Neural progenitor cell (in vitro differentiated cells): Measurements from ENCODE around the gene ISM1. TPM values are rescaled to one million over a fixed set of nuclear protein-coding genes. Genes with fewer than 3 reads are reported as not detected.

Experiments
- DNase-seq: peaks from one replicate; pipeline ENCODE4 v3.0.0-alpha.2; 2016; ENCODE audit warnings: low spot score
- H2AFZ ChIP-seq: fragments of 200-600 bp; sonication (generic); replicated peaks from 2 replicates; pipeline ENCODE4 v1.6.1; 2016; ENCODE audit warnings: antibody characterized with exemption
- H3F3A ChIP-seq: fragments of 200-600 bp; sonication (generic); 2 replicates; pipeline ENCODE4 v1.6.1; 2016; ENCODE audit warnings: antibody characterized with exemption, low read depth
- H3K27ac ChIP-seq: fragments of 200-600 bp; sonication (generic); 2 replicates; pipeline ENCODE4 v1.5.1; 2016; ENCODE audit warnings: mild to moderate bottlenecking
- H3K27me3 ChIP-seq: fragments of 200-600 bp; sonication (generic); 2 replicates; pipeline ENCODE4 v1.6.1; 2016; ENCODE audit warnings: mild to moderate bottlenecking, moderate library complexity
- H3K36me3 ChIP-seq: fragments of 200-600 bp; sonication (generic); 2 replicates; pipeline ENCODE4 v1.5.1; 2016
- H3K4me1 ChIP-seq: fragments of 200-600 bp; sonication (generic); 2 replicates; pipeline ENCODE4 v1.6.1; 2016; ENCODE audit warnings: mixed run types
- H3K4me2 ChIP-seq: fragments of 200-600 bp; sonication (generic); 2 replicates; pipeline ENCODE4 v1.6.1; 2016
- H3K4me3 ChIP-seq: fragments of 200-600 bp; sonication (generic); 2 replicates; pipeline ENCODE4 v1.5.1; 2016
- H3K79me2 ChIP-seq: fragments of 200-600 bp; sonication (generic); 2 replicates; pipeline ENCODE4 v1.6.1; 2016; ENCODE audit warnings: low read depth
- H3K9ac ChIP-seq: fragments of 200-600 bp; sonication (generic); 2 replicates; pipeline ENCODE4 v1.6.1; 2016
- H3K9me3 ChIP-seq: fragments of 200-600 bp; sonication (generic); 2 replicates; pipeline ENCODE4 v1.5.1; 2016; ENCODE audit warnings: low read depth
- H4K20me1 ChIP-seq: fragments of 200-600 bp; sonication (generic); 2 replicates; pipeline ENCODE4 v1.6.1; 2016; ENCODE audit warnings: low read depth
- H3K27ac Mint-ChIP-seq: 3 replicates; pipeline ENCODE4 v1.8.0; 2021; ENCODE audit warnings: mixed read lengths
- H3K27me3 Mint-ChIP-seq: 2 replicates; pipeline ENCODE4 v1.8.0; 2022; ENCODE audit warnings: low read depth, mild to moderate bottlenecking, inconsistent platforms, moderate library complexity, mixed read lengths; ENCODE audit not compliant: insufficient read depth
- H3K36me3 Mint-ChIP-seq: 3 replicates; pipeline ENCODE4 v1.8.0; 2021; ENCODE audit warnings: mixed read lengths
- H3K4me1 Mint-ChIP-seq: 3 replicates; pipeline ENCODE4 v1.8.0; 2021; ENCODE audit warnings: mixed read lengths
- H3K4me3 Mint-ChIP-seq: 3 replicates; pipeline ENCODE4 v1.8.0; 2021; ENCODE audit warnings: mild to moderate bottlenecking, moderate library complexity, mixed read lengths
- H3K9me3 Mint-ChIP-seq: 3 replicates; pipeline ENCODE4 v1.8.0; 2020; ENCODE audit warnings: mixed read lengths
- CTCF ChIP-seq: fragments of 200-600 bp; sonication (generic); IDR thresholded peaks from 2 replicates; pipeline ENCODE4 v1.5.1; 2017; ENCODE audit warnings: antibody characterized with exemption, mild to moderate bottlenecking
- EZH2 ChIP-seq: fragments of 200-600 bp; sonication (generic); IDR thresholded peaks from 2 replicates; pipeline ENCODE4 v1.6.1; 2017; ENCODE audit warnings: antibody characterized with exemption, mild to moderate bottlenecking, moderate library complexity
- EZH2phosphoT487 ChIP-seq: fragments of 200-600 bp; sonication (generic); IDR thresholded peaks from 2 replicates; pipeline ENCODE4 v1.6.1; 2017; ENCODE audit warnings: antibody characterized with exemption
- total RNA-seq: library from RNA; depleted of rRNA; stranded (reverse); fragments of >200 nt; gene quantifications from 2 replicates; pipeline ENCODE4 v1.2.3, GENCODE V29; 2015; ENCODE audit warnings: low replicate concordance

The ISM1 gene
- total RNA-seq, 1 donor from 2014 or later, result not detected

GRCh38 chr20:13223736-13224520 lies 2.9 kb downstream of the ISM1 start:
- H3K4me3 ChIP-seq, result no peak overlapping the region
- peaks cover 24% of the 10 kb centered on the region for H3F3A ChIP-seq
- no peaks in the 10 kb centered on the region for H3K36me3 Mint-ChIP-seq
- H3K27me3 ChIP-seq, result peaks cover 52% of the 10 kb centered on the region
- DNase-seq, result no peak
- peaks cover 17% of the 10 kb centered on the region for H3K4me1 ChIP-seq
- H3K9me3 Mint-ChIP-seq, result no peaks in the 10 kb centered on the region
- H3K27me3 Mint-ChIP-seq, result peaks cover 24% of the 10 kb centered on the region
- no peak overlapping the region for H3K4me3 Mint-ChIP-seq
- H3K79me2 ChIP-seq, result no peaks in the 10 kb centered on the region
- H4K20me1 ChIP-seq, result peaks cover 14% of the 10 kb centered on the region
- H3K9me3 ChIP-seq, result no peaks in the 10 kb centered on the region
- TF ChIP-seq EZH2, result no peak
- TF ChIP-seq EZH2phosphoT487, result peak; percentile 5
- H3K4me2 ChIP-seq, result no peak overlapping the region
- H3K4me1 Mint-ChIP-seq, result peaks cover 16% of the 10 kb centered on the region
- H3K27ac ChIP-seq, result no peak overlapping the region
- no peaks in the 10 kb centered on the region for H3K36me3 ChIP-seq
- no peak overlapping the region for H3K27ac Mint-ChIP-seq
- no peak overlapping the region for H3K9ac ChIP-seq
- H2AFZ ChIP-seq, result no peak overlapping the region

GRCh38 chr20:13226367-13226766 lies 5.3 kb downstream of the ISM1 start:
- no peak overlapping the region for H3K4me3 Mint-ChIP-seq
- Histone ChIP-seq H3K36me3 (no peaks in the 10 kb centered on the region), H3K4me1 (peaks cover 6% of the 10 kb centered on the region), H3K9me3 (no peaks in the 10 kb centered on the region), H3K4me2 (no peak overlapping the region), H3K4me3 (no peak overlapping the region), H3K79me2 (no peaks in the 10 kb centered on the region), H3K27ac (no peak overlapping the region), H3K9ac (no peak overlapping the region), H2AFZ (no peak overlapping the region), H3F3A (peaks cover 9% of the 10 kb centered on the region), H4K20me1 (no peaks in the 10 kb centered on the region), H3K27me3 (peaks cover 30% of the 10 kb centered on the region)
- no peak for TF ChIP-seq EZH2phosphoT487
- no peak for TF ChIP-seq EZH2
- no peak for TF ChIP-seq CTCF
- peaks cover 11% of the 10 kb centered on the region for H3K27me3 Mint-ChIP-seq
- peaks cover 5% of the 10 kb centered on the region for H3K4me1 Mint-ChIP-seq
- H3K9me3 Mint-ChIP-seq, result no peaks in the 10 kb centered on the region
- H3K27ac Mint-ChIP-seq, result no peak overlapping the region
- no peaks in the 10 kb centered on the region for H3K36me3 Mint-ChIP-seq
- no peak for DNase-seq

GRCh38 chr20:13228771-13229170 lies 7.7 kb downstream of the ISM1 start:
- no peak for TF ChIP-seq EZH2
- TF ChIP-seq CTCF, result no peak
- TF ChIP-seq EZH2phosphoT487, result no peak
- H3K9me3 ChIP-seq, result no peaks in the 10 kb centered on the region
- Mint-ChIP-seq H3K36me3 (no peaks in the 10 kb centered on the region), H3K4me1 (no peaks in the 10 kb centered on the region), H3K27ac (no peak overlapping the region), H3K27me3 (peaks cover 2% of the 10 kb centered on the region), H3K9me3 (no peaks in the 10 kb centered on the region), H3K4me3 (no peak overlapping the region)
- H3F3A ChIP-seq, result no peaks in the 10 kb centered on the region
- H3K79me2 ChIP-seq, result no peaks in the 10 kb centered on the region
- H3K27ac ChIP-seq, result no peak overlapping the region
- no peak overlapping the region for H3K4me2 ChIP-seq
- no peak overlapping the region for H3K4me3 ChIP-seq
- H2AFZ ChIP-seq, result no peak overlapping the region
- H3K36me3 ChIP-seq, result no peaks in the 10 kb centered on the region
- no peak for DNase-seq
- peaks cover 8% of the 10 kb centered on the region for H3K27me3 ChIP-seq
- no peak overlapping the region for H3K9ac ChIP-seq
- H4K20me1 ChIP-seq, result no peaks in the 10 kb centered on the region
- H3K4me1 ChIP-seq, result no peaks in the 10 kb centered on the region

GRCh38 chr20:13229538-13229937 lies 8.5 kb downstream of the ISM1 start:
- H3K4me1 ChIP-seq, result no peaks in the 10 kb centered on the region
- H3K4me3 Mint-ChIP-seq, result no peak overlapping the region
- no peaks in the 10 kb centered on the region for H3K36me3 Mint-ChIP-seq
- no peak overlapping the region for H2AFZ ChIP-seq
- no peaks in the 10 kb centered on the region for H3K36me3 ChIP-seq
- H3K4me1 Mint-ChIP-seq, result no peaks in the 10 kb centered on the region
- H4K20me1 ChIP-seq, result no peaks in the 10 kb centered on the region
- H3K27ac ChIP-seq, result no peak overlapping the region
- H3K79me2 ChIP-seq, result no peaks in the 10 kb centered on the region
- H3K27me3 ChIP-seq, result peaks cover under 1% of the 10 kb centered on the region
- peaks cover 2% of the 10 kb centered on the region for H3K27me3 Mint-ChIP-seq
- H3K4me2 ChIP-seq, result no peak overlapping the region
- H3K4me3 ChIP-seq, result no peak overlapping the region
- no peak for DNase-seq
- H3K9me3 Mint-ChIP-seq, result no peaks in the 10 kb centered on the region
- H3K27ac Mint-ChIP-seq, result no peak overlapping the region
- H3K9ac ChIP-seq, result no peak overlapping the region
- no peaks in the 10 kb centered on the region for H3F3A ChIP-seq
- H3K9me3 ChIP-seq, result no peaks in the 10 kb centered on the region
- no peak for TF ChIP-seq EZH2phosphoT487
